GM12878 (cell line): ENCODE data around the gene SPATA31D3. TPM values are rescaled to one million over a fixed set of nuclear protein-coding genes. Genes with fewer than 3 reads are reported as not detected.

Source experiments
- ATF2 ChIP-seq: IDR thresholded peaks from 2 replicates; pipeline ENCODE4 v1.6.1; 2012; ENCODE audit warnings: low read length, inconsistent platforms
- CBX5 ChIP-seq: sonication (generic); IDR thresholded peaks from 2 replicates; pipeline ENCODE4 v1.6.1; 2016; ENCODE audit warnings: low read depth, moderate library complexity, mild to moderate bottlenecking, inconsistent platforms
- DPF2 ChIP-seq: fragments of 450-650 bp; IDR thresholded peaks from 2 replicates; pipeline ENCODE4 v1.6.1; 2017; ENCODE audit warnings: mild to moderate bottlenecking
- HDGF ChIP-seq: fragments of 450-650 bp; IDR thresholded peaks from 2 replicates; pipeline ENCODE4 v1.6.1; 2016; ENCODE audit warnings: antibody characterized with exemption
- IRF5 ChIP-seq: fragments of 450-650 bp; IDR thresholded peaks from 2 replicates; pipeline ENCODE4 v1.6.1; 2017; ENCODE audit warnings: borderline replicate concordance
- JUNB ChIP-seq: IDR thresholded peaks from 2 replicates; pipeline ENCODE4 v1.6.1; 2016; ENCODE audit warnings: antibody characterized with exemption, mild to moderate bottlenecking
- NR2C2 ChIP-seq: IDR thresholded peaks from 2 replicates; pipeline ENCODE4 v1.6.1; 2011; ENCODE audit warnings: borderline replicate concordance, low read depth; ENCODE audit not compliant: control insufficient read depth, insufficient read length
- NRF1 ChIP-seq: conservative IDR thresholded peaks from 2 replicates; pipeline ENCODE4 v1.6.1; 2011; ENCODE audit warnings: mild to moderate bottlenecking, low read depth, low read length, improper control_type of control experiment
- POLR2AphosphoS2 ChIP-seq: IDR thresholded peaks from 2 replicates; pipeline ENCODE4 v1.6.1; 2011; ENCODE audit warnings: low read depth, mild to moderate bottlenecking, low read length, improper control_type of control experiment, moderate library complexity
- SKIL ChIP-seq: fragments of 450-650 bp; IDR thresholded peaks from 2 replicates; pipeline ENCODE4 v1.6.1; 2017; ENCODE audit warnings: mild to moderate bottlenecking, low read depth, inconsistent platforms; ENCODE audit not compliant: poor library complexity, severe bottlenecking
- SMAD5 ChIP-seq: IDR thresholded peaks from 2 replicates; pipeline ENCODE4 v1.6.1; 2016; ENCODE audit warnings: antibody characterized with exemption, low read depth
- SUPT20H ChIP-seq: IDR thresholded peaks from 2 replicates; pipeline ENCODE4 v1.6.1; 2011; ENCODE audit warnings: low read depth, mild to moderate bottlenecking, low read length, moderate library complexity, borderline replicate concordance; ENCODE audit not compliant: control insufficient read depth
- TAF1 ChIP-seq: IDR thresholded peaks from 2 replicates; pipeline ENCODE4 v1.6.1; 2011; ENCODE audit warnings: mild to moderate bottlenecking, low read depth, low read length, borderline replicate concordance
- TCF12 ChIP-seq: IDR thresholded peaks from 2 replicates; pipeline ENCODE4 v1.6.1; 2011; ENCODE audit warnings: low read depth, mild to moderate bottlenecking, low read length
- ZNF592 ChIP-seq: fragments of 450-650 bp; IDR thresholded peaks from 2 replicates; pipeline ENCODE4 v1.6.1; 2017; ENCODE audit warnings: mild to moderate bottlenecking, moderate library complexity
- polyA plus RNA-seq, 11 experiments: library from polyadenylated mRNA; depleted of rRNA in 4 of 11; unstranded in 6 of 11; stranded (reverse) in 5 of 11; fragments of >200 nt; fragmentation: Nextera tagmentation in 4 of 11; fragmentation: Illumina TruSeq in 1 of 11; extraction: Ambion mirVana in 4 of 11; extraction: Trizol in 1 of 11; gene quantifications; 1 replicate in 1 of 11; 2 replicates in 10 of 11; pipeline versions ENCODE4 v1.2.1 to v1.2.3, GENCODE V29; 2011 to 2016; ENCODE audit warnings: inconsistent platforms in 2 of 11, missing spikeins in 2 of 11, low read depth in 1 of 11
- total RNA-seq, 4 experiments: library from RNA; depleted of rRNA in 3 of 4; stranded (reverse); fragments of >200 nt in 3 of 4; fragmentation: Illumina TruSeq in 1 of 4; extraction: Trizol in 1 of 4; gene quantifications; 2 replicates each; pipeline versions ENCODE4 v1.2.1 to v1.2.3, GENCODE V29; 2013 to 2021
- TF ChIP-seq, protein P1 (sequence below): fragments of 450-650 bp; IDR thresholded peaks from 2 replicates; pipeline ENCODE4 v1.6.1; 2018; ENCODE audit warnings: mild to moderate bottlenecking, low read depth, moderate library complexity; ENCODE audit not compliant: partially characterized antibody

The SPATA31D3 gene
- total and polyA plus RNA-seq, 10 of the 15 experiments (the other 5 are each of a cell fraction or from before 2014, with no cell fraction given), result not detected

GRCh38 chr9:81971727-81972126, 28.4 kb downstream of the SPATA31D3 start (continued):
- no peak for TF ChIP-seq NR2C2
- no peak for TF ChIP-seq DPF2
- no peak for TF ChIP-seq POLR2AphosphoS2
- TF ChIP-seq ZNF592, result no peak
- TF ChIP-seq, protein P1, sequence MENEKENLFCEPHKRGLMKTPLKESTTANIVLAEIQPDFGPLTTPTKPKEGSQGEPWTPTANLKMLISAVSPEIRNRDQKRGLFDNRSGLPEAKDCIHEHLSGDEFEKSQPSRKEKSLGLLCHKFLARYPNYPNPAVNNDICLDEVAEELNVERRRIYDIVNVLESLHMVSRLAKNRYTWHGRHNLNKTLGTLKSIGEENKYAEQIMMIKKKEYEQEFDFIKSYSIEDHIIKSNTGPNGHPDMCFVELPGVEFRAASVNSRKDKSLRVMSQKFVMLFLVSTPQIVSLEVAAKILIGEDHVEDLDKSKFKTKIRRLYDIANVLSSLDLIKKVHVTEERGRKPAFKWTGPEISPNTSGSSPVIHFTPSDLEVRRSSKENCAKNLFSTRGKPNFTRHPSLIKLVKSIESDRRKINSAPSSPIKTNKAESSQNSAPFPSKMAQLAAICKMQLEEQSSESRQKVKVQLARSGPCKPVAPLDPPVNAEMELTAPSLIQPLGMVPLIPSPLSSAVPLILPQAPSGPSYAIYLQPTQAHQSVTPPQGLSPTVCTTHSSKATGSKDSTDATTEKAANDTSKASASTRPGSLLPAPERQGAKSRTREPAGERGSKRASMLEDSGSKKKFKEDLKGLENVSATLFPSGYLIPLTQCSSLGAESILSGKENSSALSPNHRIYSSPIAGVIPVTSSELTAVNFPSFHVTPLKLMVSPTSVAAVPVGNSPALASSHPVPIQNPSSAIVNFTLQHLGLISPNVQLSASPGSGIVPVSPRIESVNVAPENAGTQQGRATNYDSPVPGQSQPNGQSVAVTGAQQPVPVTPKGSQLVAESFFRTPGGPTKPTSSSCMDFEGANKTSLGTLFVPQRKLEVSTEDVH, result no peak
- no peak for TF ChIP-seq HDGF
- no peak for TF ChIP-seq SUPT20H
- TF ChIP-seq ATF2, result no peak
- no peak for TF ChIP-seq SMAD5
- no peak for TF ChIP-seq TAF1
- no peak for TF ChIP-seq IRF5
- no peak for TF ChIP-seq TCF12
- no peak for TF ChIP-seq CBX5
- no peak for TF ChIP-seq NRF1
- no peak for TF ChIP-seq SKIL
- TF ChIP-seq JUNB, result no peak
